ENCODE data around the gene AIPL1.

- TF ChIP-seq, protein P1, sequence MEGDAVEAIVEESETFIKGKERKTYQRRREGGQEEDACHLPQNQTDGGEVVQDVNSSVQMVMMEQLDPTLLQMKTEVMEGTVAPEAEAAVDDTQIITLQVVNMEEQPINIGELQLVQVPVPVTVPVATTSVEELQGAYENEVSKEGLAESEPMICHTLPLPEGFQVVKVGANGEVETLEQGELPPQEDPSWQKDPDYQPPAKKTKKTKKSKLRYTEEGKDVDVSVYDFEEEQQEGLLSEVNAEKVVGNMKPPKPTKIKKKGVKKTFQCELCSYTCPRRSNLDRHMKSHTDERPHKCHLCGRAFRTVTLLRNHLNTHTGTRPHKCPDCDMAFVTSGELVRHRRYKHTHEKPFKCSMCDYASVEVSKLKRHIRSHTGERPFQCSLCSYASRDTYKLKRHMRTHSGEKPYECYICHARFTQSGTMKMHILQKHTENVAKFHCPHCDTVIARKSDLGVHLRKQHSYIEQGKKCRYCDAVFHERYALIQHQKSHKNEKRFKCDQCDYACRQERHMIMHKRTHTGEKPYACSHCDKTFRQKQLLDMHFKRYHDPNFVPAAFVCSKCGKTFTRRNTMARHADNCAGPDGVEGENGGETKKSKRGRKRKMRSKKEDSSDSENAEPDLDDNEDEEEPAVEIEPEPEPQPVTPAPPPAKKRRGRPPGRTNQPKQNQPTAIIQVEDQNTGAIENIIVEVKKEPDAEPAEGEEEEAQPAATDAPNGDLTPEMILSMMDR (IDR thresholded peaks at IDR 0.05): no peak
- TF ChIP-seq EZH2 (IDR thresholded peaks at IDR 0.05; ENCODE audit: borderline replicate concordance, insufficient read depth, low read depth, low read length, poor library complexity, severe bottlenecking): no peak
Observed at GRCh38 chr17:6457688-6458459, 23.0 kb upstream of the AIPL1 start.
